Measurements from ENCODE around the gene NEU3. TPM values are rescaled to one million over a fixed set of nuclear protein-coding genes. Genes with fewer than 3 reads are reported as not detected.
"Not testable (repeated sequence)": the region's sequence is repeated elsewhere in the genome, so short reads cannot be mapped to it uniquely, and the experiment has no call there.

Gene NEU3
- total RNA-seq, 1 donor from 2014 or later = 7.9 TPM

DNA sequence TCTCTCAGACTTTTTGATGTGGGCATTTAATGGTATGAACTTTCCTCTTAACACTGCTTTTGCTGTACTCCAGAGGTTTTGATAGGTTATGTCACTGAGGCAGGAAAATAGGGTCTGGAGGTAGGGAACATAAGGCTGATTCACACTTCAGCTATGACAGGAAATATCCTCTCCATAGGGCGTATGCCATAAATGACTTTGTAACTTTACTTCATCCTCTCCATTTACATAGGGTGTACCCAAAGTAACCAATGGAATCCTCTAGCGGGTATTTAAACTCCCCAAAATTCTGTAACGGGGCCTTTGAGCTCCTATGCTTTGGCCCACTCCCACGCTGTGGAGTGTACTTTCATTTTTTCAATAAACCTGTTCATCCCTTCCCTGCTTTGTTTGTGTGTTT, 58.5 kb downstream of the NEU3 start:
- no peaks in the 10 kb centered on the region for H3K36me3 ChIP-seq (ENCODE audit: control insufficient read depth, insufficient read depth, low read length)
- no peak overlapping the region for H3K4me3 ChIP-seq (ENCODE audit: low read depth, low read length)
- TF ChIP-seq, protein P1, sequence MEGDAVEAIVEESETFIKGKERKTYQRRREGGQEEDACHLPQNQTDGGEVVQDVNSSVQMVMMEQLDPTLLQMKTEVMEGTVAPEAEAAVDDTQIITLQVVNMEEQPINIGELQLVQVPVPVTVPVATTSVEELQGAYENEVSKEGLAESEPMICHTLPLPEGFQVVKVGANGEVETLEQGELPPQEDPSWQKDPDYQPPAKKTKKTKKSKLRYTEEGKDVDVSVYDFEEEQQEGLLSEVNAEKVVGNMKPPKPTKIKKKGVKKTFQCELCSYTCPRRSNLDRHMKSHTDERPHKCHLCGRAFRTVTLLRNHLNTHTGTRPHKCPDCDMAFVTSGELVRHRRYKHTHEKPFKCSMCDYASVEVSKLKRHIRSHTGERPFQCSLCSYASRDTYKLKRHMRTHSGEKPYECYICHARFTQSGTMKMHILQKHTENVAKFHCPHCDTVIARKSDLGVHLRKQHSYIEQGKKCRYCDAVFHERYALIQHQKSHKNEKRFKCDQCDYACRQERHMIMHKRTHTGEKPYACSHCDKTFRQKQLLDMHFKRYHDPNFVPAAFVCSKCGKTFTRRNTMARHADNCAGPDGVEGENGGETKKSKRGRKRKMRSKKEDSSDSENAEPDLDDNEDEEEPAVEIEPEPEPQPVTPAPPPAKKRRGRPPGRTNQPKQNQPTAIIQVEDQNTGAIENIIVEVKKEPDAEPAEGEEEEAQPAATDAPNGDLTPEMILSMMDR (IDR thresholded peaks at IDR 0.05; ENCODE audit: insufficient read depth, low read length, poor library complexity, severe bottlenecking) = no peak
- H3K27me3 ChIP-seq (ENCODE audit: control insufficient read depth, insufficient read depth, low read length) = no peaks in the 10 kb centered on the region
- DNase-seq (ENCODE audit: low read depth) = no peak

GRCh38 chr11:75049501-75050266, 61.0 kb downstream of the NEU3 start:
- H3K4me3 ChIP-seq (ENCODE audit: low read depth, low read length); H3K27me3 ChIP-seq (ENCODE audit: control insufficient read depth, insufficient read depth, low read length); DNase-seq (ENCODE audit: low read depth); H3K36me3 ChIP-seq (ENCODE audit: control insufficient read depth, insufficient read depth, low read length): not testable (repeated sequence)

GRCh38 chr11:75050516-75050915, 61.8 kb downstream of the NEU3 start:
- Histone ChIP-seq H3K4me3 (ENCODE audit: low read depth, low read length) (no peak overlapping the region), H3K36me3 (ENCODE audit: control insufficient read depth, insufficient read depth, low read length) (no peaks in the 10 kb centered on the region), H3K27me3 (ENCODE audit: control insufficient read depth, insufficient read depth, low read length) (no peaks in the 10 kb centered on the region)
- no peak for DNase-seq (ENCODE audit: low read depth)
- TF ChIP-seq, protein P1 (IDR thresholded peaks at IDR 0.05; ENCODE audit: insufficient read depth, low read length, poor library complexity, severe bottlenecking) = no peak

GRCh38 chr11:75051043-75051442, 62.3 kb downstream of the NEU3 start:
- DNase-seq (ENCODE audit: low read depth) = no peak
- Histone ChIP-seq H3K27me3 (ENCODE audit: control insufficient read depth, insufficient read depth, low read length) (no peaks in the 10 kb centered on the region), H3K4me3 (ENCODE audit: low read depth, low read length) (no peak overlapping the region), H3K36me3 (ENCODE audit: control insufficient read depth, insufficient read depth, low read length) (no peaks in the 10 kb centered on the region)
- TF ChIP-seq, protein P1 (IDR thresholded peaks at IDR 0.05; ENCODE audit: insufficient read depth, low read length, poor library complexity, severe bottlenecking) = no peak

- no peaks in the 10 kb centered on the region for H3K36me3 ChIP-seq (ENCODE audit: control insufficient read depth, insufficient read depth, low read length)
- TF ChIP-seq, protein P1 (IDR thresholded peaks at IDR 0.05; ENCODE audit: insufficient read depth, low read length, poor library complexity, severe bottlenecking) = no peak
These were observed 63.7 kb downstream of the NEU3 start for GRCh38 chr11:75052457-75052856.

GRCh38 chr11:75055511-75055910, 66.8 kb downstream of the NEU3 start:
- TF ChIP-seq, protein P1 (IDR thresholded peaks at IDR 0.05; ENCODE audit: insufficient read depth, low read length, poor library complexity, severe bottlenecking) = no peak

More at GRCh38 chr11:75052457-75052856, 63.7 kb downstream of the NEU3 start:
- Histone ChIP-seq H3K4me3 (ENCODE audit: low read depth, low read length) (no peak overlapping the region), H3K27me3 (ENCODE audit: control insufficient read depth, insufficient read depth, low read length) (no peaks in the 10 kb centered on the region)
- no peak for DNase-seq (ENCODE audit: low read depth)

More at GRCh38 chr11:75055511-75055910, 66.8 kb downstream of the NEU3 start:
- Histone ChIP-seq H3K36me3 (ENCODE audit: control insufficient read depth, insufficient read depth, low read length) (no peaks in the 10 kb centered on the region), H3K4me3 (ENCODE audit: low read depth, low read length) (no peak overlapping the region), H3K27me3 (ENCODE audit: control insufficient read depth, insufficient read depth, low read length) (no peaks in the 10 kb centered on the region)
- DNase-seq (ENCODE audit: low read depth) = no peak

All from kidney epithelial cell (primary cell).